HepG2 (cell line): ENCODE measurements around the gene CKB.

Experiments
- EP300 ChIP-seq, 3 experiments: sonication (generic) in 1 of 3; formaldehyde crosslinking in 1 of 3; IDR thresholded peaks; 2 replicates each; pipeline versions ENCODE4 v1.5.1 to v1.6.1; 2011 to 2020; ENCODE audit warnings: low read depth in 2 of 3, low read length in 2 of 3, borderline replicate concordance in 1 of 3, improper control_type of control experiment in 1 of 3, mild to moderate bottlenecking in 1 of 3, missing genetic modification reagents in 1 of 3, moderate library complexity in 1 of 3
- KMT2B ChIP-seq: IDR thresholded peaks from 2 replicates; pipeline ENCODE4 v1.6.1; 2016; ENCODE audit warnings: missing genetic modification reagents, missing compliant biosample characterization
- NCOA2 ChIP-seq: sonication (generic); formaldehyde crosslinking; IDR thresholded peaks from 2 replicates; pipeline ENCODE4 v1.8.0; 2022; ENCODE audit warnings: inconsistent platforms
- POLR2A ChIP-seq, 2 experiments: IDR thresholded peaks; 2 replicates each; pipeline ENCODE4 v1.6.1; 2011; ENCODE audit warnings: low read depth in 2 of 2, low read length in 2 of 2, mild to moderate bottlenecking in 1 of 2, moderate library complexity in 1 of 2; ENCODE audit not compliant: insufficient read depth in 1 of 2
- RAD21 ChIP-seq: fragments of 450-650 bp; formaldehyde crosslinking; IDR thresholded peaks from 2 replicates; pipeline ENCODE4 v1.5.0; 2020; ENCODE audit warnings: mild to moderate bottlenecking
- TF ChIP-seq, protein P1 (sequence below): sonication (generic); formaldehyde crosslinking; IDR thresholded peaks from 2 replicates; pipeline ENCODE4 v1.5.0; 2020; ENCODE audit warnings: mild to moderate bottlenecking, missing genetic modification reagents, moderate library complexity

DNA sequence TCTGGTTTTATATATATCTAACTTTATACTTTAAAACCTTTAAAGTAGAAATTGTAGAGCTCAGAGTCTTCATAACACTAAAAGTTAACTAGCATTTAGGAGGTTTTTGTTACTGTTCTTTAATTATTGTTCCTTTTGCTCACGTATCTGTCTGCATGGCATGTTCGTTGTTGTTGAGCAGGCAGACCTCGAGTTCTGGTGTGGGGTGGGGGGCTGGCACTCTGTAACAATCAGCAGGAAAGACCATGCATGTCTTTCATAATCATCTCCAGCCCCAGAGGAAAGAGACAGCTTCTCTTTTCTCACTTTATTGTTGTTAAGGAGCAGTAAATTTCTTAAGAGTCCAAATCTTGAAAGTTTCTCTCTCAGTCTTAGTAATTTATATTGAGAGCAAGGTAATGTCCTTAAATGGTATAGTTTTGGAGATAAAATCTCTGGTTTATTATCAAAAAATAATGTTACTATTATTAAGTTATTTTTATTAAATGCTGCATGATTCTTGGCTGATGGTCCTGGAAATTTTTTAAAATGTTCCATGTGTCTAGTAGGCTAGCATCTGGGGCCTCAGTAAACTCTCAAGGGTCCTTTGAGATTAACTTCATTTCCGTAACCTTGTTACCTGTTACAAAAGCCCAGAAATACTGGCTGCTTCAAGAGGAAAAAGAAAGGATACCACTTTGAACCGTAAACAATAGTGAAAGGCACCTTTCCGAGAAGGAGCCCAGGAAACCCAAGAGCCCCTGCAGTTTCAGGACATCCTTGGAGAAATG lies 30.3 kb downstream of the CKB start:
- TF ChIP-seq, protein P1, sequence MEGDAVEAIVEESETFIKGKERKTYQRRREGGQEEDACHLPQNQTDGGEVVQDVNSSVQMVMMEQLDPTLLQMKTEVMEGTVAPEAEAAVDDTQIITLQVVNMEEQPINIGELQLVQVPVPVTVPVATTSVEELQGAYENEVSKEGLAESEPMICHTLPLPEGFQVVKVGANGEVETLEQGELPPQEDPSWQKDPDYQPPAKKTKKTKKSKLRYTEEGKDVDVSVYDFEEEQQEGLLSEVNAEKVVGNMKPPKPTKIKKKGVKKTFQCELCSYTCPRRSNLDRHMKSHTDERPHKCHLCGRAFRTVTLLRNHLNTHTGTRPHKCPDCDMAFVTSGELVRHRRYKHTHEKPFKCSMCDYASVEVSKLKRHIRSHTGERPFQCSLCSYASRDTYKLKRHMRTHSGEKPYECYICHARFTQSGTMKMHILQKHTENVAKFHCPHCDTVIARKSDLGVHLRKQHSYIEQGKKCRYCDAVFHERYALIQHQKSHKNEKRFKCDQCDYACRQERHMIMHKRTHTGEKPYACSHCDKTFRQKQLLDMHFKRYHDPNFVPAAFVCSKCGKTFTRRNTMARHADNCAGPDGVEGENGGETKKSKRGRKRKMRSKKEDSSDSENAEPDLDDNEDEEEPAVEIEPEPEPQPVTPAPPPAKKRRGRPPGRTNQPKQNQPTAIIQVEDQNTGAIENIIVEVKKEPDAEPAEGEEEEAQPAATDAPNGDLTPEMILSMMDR (CRISPR knock-in tag): no peak
- TF ChIP-seq KMT2B (CRISPR knock-in tag) (no peak), EP300 (IDR thresholded peaks at IDR 0.05; ENCODE audit: low read depth in 2 of 2, low read length in 2 of 2) (no peak), EP300 (CRISPR knock-in tag; IDR thresholded peaks at IDR 0.05; ENCODE audit: borderline replicate concordance) (no peak), NCOA2 (CRISPR knock-in tag) (no peak), RAD21 (CRISPR knock-in tag) (no peak), POLR2A (IDR thresholded peaks at IDR 0.05; ENCODE audit: insufficient read depth in 1 of 2, low read depth in 2 of 2, low read length in 2 of 2) (no peak)
